ENCODE results near the gene MOSPD3. TPM values are rescaled to one million over a fixed set of nuclear protein-coding genes. Genes with fewer than 3 reads are reported as not detected.

MOSPD3 gene
- total and polyA plus RNA-seq, 2 of the 13 experiments (the other 11 are each of a cell fraction or from before 2014, with no cell fraction given), result 7.6 to 8.8 TPM

- TF ChIP-seq FOXK2 (IDR thresholded peaks at IDR 0.05), result no peak
- TF ChIP-seq ZNF354B (CRISPR knock-in tag; IDR thresholded peaks at IDR 0.05), result 0 out of 2 replicates have a peak, but pooled peaks have one; percentile 50
- TF ChIP-seq ZFP37 (CRISPR knock-in tag; IDR thresholded peaks at IDR 0.05; ENCODE audit: borderline replicate concordance), result 0 out of 2 replicates have a peak, but pooled peaks have one; percentile 61
- no peak for TF ChIP-seq SOX6 (IDR thresholded peaks at IDR 0.05)
- peak; percentile 69 for TF ChIP-seq SOX6 (CRISPR knock-in tag; IDR thresholded peaks at IDR 0.05)
- TF ChIP-seq RBFOX2 (IDR thresholded peaks at IDR 0.05; ENCODE audit: low read depth, low read length), result no peak
- peak; percentile 66; the same call in 1 of the 2 replicates for TF ChIP-seq TMF1 (CRISPR knock-in tag; IDR thresholded peaks at IDR 0.05; ENCODE audit: low read depth)
- TF ChIP-seq ZNF691 (CRISPR knock-in tag; IDR thresholded peaks at IDR 0.05; ENCODE audit: borderline replicate concordance, low read depth), result 0 out of 2 replicates have a peak, but pooled peaks have one; percentile 31
- TF ChIP-seq YEATS2 (CRISPR knock-in tag; IDR thresholded peaks at IDR 0.05; ENCODE audit: borderline replicate concordance), result peak; percentile 44; the same call in 1 of the 2 replicates
- peak; percentile 59; the same call in 1 of the 2 replicates for TF ChIP-seq ZBED4 (CRISPR knock-in tag; IDR thresholded peaks at IDR 0.05; ENCODE audit: borderline replicate concordance)
- TF ChIP-seq ZNF790 (CRISPR knock-in tag; IDR thresholded peaks at IDR 0.05; ENCODE audit: borderline replicate concordance), result peak; percentile 87; the same call in 1 of the 2 replicates
- TF ChIP-seq ZNF180 (CRISPR knock-in tag; IDR thresholded peaks at IDR 0.05; ENCODE audit: borderline replicate concordance, low read depth), result no peak
- no peak for TF ChIP-seq ATF1 (CRISPR knock-in tag; IDR thresholded peaks at IDR 0.05)
- no peak for TF ChIP-seq TFAP4 (IDR thresholded peaks at IDR 0.05; ENCODE audit: borderline replicate concordance, low read depth)
- TF ChIP-seq AKAP8 (CRISPR knock-in tag; IDR thresholded peaks at IDR 0.05), result no peak
- no peak for TF ChIP-seq ZBTB7A (CRISPR knock-in tag; IDR thresholded peaks at IDR 0.05)
- no peak for TF ChIP-seq ZSCAN12 (CRISPR knock-in tag; IDR thresholded peaks at IDR 0.05)
- TF ChIP-seq ZNF326 (CRISPR knock-in tag; IDR thresholded peaks at IDR 0.05; ENCODE audit: borderline replicate concordance), result no peak
- no peak for TF ChIP-seq TEAD2 (CRISPR knock-in tag; IDR thresholded peaks at IDR 0.05)
- TF ChIP-seq ZNF331 (CRISPR knock-in tag; IDR thresholded peaks at IDR 0.05), result peak; percentile 58; the same call in 1 of the 2 replicates
- peak; percentile 80 for TF ChIP-seq TGIF2 (CRISPR knock-in tag; IDR thresholded peaks at IDR 0.05)
- no peak for TF ChIP-seq XBP1 (CRISPR knock-in tag; IDR thresholded peaks at IDR 0.05)
- TF ChIP-seq GMEB1 (CRISPR knock-in tag; IDR thresholded peaks at IDR 0.05; ENCODE audit: borderline replicate concordance), result peak; percentile 17; the same call in 1 of the 2 replicates
- 0 out of 2 replicates have a peak, but pooled peaks have one; percentile 39 for TF ChIP-seq CENPT (CRISPR knock-in tag; IDR thresholded peaks at IDR 0.05; ENCODE audit: low read depth)
Observed at GRCh38 chr7:100655908-100656674, 43.8 kb downstream of the MOSPD3 start, which contains the start of gene ACTL6B (continued).
